VCaP (cell line): Measurements from ENCODE around the gene TOX4.
"Not testable (repeated sequence)": the region's sequence is repeated elsewhere in the genome, so short reads cannot be mapped to it uniquely, and the experiment has no call there.

Source experiments
- H3K27ac ChIP-seq: fragments of 450-650 bp; 2 replicates; pipeline ENCODE4 v1.5.1; 2017
- TF ChIP-seq, protein P1 (sequence below): fragments of 450-650 bp; conservative IDR thresholded peaks from 2 replicates; pipeline ENCODE4 v1.5.1; 2017; ENCODE audit warnings: mild to moderate bottlenecking, moderate library complexity

Gene TOX4

DNA sequence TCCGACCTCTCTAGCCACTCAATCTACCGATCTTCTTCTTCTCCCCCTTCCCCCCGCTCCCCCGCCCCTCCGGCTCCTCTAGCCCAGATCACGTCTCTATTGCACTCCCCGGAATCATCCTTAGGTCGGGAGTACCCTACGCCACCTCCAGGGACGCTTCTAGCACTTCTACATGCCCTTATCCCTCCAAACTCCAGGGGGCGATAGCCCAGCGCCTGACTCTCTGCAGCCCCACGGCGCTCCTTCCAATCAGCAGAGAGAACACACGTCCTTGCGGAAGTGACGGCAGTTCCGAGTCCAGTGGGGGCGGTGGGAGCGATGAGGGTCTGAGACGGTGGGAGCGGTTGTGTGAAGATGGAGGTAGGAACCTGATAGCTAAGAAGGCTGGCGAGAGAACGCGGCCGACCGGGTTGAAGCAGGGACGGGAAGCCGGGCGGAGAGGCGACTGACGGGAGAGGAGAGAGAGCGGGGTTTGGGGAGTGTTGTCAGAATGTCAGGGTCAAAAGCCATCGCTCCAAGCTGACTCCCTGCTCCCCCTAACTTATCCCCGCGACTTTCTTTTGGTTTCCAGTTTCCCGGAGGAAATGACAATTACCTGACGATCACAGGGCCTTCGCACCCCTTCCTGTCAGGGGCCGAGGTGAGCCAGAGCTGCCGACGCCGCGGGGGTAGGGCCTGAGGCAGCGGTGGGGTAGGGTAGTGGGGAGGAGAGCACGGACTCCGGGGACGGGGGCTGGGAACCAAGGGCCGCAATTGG lies at the start of gene TOX4, which contains the start of gene RAB2B:
TOX4 (plus strand) TSS at position 271 of the 757 bp plus-strand sequence; CDS start at position 355, 84 bp downstream.
RAB2B (minus strand) TSS at position 35 of the 757 bp plus-strand sequence. CDS start 87 bp downstream, outside the sequence.
- TF ChIP-seq, protein P1, sequence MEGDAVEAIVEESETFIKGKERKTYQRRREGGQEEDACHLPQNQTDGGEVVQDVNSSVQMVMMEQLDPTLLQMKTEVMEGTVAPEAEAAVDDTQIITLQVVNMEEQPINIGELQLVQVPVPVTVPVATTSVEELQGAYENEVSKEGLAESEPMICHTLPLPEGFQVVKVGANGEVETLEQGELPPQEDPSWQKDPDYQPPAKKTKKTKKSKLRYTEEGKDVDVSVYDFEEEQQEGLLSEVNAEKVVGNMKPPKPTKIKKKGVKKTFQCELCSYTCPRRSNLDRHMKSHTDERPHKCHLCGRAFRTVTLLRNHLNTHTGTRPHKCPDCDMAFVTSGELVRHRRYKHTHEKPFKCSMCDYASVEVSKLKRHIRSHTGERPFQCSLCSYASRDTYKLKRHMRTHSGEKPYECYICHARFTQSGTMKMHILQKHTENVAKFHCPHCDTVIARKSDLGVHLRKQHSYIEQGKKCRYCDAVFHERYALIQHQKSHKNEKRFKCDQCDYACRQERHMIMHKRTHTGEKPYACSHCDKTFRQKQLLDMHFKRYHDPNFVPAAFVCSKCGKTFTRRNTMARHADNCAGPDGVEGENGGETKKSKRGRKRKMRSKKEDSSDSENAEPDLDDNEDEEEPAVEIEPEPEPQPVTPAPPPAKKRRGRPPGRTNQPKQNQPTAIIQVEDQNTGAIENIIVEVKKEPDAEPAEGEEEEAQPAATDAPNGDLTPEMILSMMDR = peak; percentile 97
- H3K27ac ChIP-seq = peak within 1 kb of the TSS; percentile 79

DNA sequence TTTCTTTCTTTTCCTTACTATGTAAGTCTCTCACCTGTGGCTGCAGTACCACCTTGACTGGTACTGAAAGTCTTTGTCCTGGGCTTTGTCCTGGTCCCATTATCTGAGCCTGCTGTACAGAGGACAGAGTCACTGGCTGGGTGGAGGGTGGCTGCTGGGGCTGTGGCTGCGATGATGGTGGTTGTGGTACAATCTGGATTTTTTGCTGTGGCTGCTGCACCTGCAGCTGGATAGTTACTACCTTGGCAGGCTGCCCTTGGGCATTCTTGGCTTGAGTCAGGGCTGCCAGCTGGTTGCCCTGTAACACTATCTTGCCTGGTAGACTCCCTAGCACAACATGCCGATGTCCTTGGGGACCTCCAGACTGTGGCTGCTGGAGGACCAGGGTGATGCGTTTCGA lies 48.1 kb upstream of the TOX4 start:
- H3K27ac ChIP-seq = no peak overlapping the region
- TF ChIP-seq, protein P1 = no peak

DNA sequence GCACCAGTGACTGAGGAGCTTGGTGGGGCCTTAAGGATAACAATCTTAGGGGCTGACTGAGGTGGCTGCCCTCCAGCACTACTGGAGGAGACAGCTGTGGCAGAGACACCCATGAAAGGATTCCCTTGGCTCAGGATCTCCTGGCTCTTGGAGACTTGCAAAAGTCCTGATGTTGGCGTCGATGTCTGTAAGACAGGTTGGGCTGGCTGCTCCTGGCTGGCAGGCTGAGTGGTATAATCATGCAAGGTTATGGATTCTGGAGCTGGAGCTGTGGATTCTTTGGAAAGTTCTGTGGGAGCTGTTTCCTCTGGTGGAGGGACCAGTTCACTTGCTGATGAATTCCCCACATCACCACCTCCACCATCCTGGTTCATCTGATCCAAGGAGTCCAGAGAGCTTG lies 45.9 kb upstream of the TOX4 start:
- H3K27ac ChIP-seq = no peak overlapping the region
- TF ChIP-seq, protein P1 = no peak

DNA sequence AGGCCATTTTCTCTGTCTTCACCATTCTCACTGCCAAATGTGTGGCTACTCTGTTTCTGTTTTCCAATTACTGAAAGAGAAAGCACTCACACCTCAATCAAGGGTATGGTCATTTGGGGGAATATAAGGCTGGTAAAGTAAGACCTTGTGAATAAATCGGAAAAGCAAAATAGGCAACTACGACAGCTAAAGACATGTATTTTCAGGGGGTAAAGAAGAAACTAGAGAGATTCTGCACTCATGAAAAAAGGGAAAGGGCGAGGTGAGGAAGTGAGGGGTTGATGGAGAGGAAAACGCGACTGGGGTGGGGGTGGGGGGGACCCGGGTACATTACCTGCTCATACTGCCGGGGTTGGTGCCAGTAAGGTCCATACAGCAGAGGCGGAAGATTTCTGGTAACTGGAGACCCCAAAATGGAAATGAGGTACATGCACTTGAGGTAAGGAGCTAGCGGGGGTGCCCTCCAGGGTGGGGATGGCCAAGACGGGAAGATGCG lies 40.4 kb upstream of the TOX4 start:
- H3K27ac ChIP-seq = peak overlapping the region; percentile 89
- TF ChIP-seq, protein P1 = no peak

DNA sequence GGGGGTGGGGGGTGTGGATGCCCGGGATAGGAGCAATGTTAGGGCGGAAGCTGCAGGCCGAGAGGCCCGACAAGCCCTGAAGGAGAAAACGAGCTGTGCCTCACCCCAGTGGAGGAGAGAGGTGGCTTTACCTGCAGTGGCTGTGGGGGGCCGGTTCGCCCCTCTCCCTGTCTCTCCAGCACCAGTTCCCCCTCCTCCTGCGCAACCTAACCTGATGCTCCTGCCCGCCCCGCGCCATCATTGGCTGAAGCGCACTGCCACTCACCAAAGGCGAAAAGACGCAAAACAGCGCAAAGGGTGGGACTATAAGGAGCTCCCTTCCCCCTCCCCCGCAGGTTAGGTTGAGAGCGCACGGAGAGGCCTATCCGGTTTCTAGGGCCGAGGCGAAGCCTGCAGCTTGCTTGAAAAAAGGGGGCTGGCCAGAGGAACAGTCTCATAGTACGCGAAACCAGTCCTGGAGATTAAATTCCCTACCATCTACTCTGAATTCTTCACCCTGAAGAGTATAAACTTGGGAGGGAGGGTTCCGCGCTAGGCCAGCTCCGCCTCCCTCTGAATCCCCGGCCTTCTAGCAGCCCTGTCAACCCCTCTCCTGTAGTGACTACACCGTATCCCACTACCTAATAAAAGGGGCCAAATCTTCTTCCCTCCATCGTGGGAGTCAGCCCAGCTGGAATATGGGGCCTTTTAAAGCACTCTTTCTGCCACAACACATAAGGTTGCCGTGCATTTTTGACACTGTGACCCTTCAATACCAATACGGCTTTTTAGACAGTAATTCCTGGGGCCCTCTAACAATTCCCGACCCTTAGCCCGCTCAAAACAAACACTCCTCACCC lies 39.7 kb upstream of the TOX4 start:
- TF ChIP-seq, protein P1 = no peak
- H3K27ac ChIP-seq = peak overlapping the region; percentile 89

DNA sequence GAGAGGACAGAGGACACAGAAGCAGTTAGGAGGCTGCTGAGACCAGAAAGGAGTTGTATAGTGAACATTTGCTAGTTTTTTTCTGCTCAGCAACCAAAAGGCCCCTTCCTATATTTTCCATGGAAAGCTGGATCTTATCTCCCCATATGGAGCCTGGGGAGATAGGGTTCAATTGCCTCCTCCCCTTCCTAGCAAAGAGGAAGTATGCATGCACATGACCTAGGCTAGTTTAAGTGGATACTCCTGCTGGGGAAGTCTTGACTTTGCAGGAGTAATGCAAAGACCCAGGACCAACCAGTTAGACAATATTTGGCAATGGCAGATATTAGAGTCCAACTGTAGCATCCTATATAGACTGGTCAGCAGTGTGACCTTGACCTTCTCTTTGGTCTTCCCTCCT lies 36.1 kb upstream of the TOX4 start:
- TF ChIP-seq, protein P1 = no peak
- no peak overlapping the region for H3K27ac ChIP-seq

DNA sequence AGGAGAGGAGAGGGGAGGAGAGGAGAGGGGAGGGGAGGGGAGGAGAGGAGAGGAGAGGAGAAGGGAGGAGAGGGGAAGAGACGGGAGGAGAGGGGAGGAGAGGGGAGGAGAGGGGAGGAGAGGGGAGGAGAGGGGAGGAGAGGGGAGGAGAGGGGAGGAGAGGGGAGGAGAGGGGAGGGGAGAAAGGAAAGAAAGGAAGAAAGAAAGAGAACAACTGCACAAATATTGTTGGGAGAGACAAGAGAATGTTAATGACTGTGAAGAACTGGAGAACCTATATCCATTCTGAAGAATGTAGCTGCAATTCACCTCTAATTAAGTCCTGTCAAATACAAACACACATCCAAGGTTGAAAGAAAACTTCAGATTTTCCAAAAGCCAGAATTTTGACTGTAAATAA lies 34.3 kb upstream of the TOX4 start:
- H3K27ac ChIP-seq = not testable (repeated sequence)

DNA sequence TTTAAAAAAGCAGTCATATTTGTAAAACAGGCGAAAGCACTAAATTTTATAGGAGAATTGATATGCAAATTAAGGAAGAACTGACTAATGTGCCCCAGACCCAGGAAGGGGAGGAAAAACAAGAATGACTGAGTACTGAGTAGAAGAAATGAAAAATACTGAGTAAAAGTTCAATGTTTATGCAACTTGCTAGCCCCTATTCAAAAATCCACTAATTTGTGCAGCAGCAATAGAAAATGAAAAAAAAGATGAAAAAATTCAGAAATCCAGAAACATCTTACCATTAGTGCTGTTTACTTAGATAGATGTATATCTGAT lies 27.1 kb upstream of the TOX4 start:
- no peak overlapping the region for H3K27ac ChIP-seq
- TF ChIP-seq, protein P1 = no peak
